Stimulated activated CD4-positive, alpha-beta T cell treated with anti-CD3 and anti-CD28 coated beads, Interleukin-15, amount 100 ng/mL, for 1 hour (primary cell): ENCODE results near the gene DNAJC8.

Experiments
- DNase-seq, 2 donors: peaks; one replicate each; pipeline ENCODE4 v3.0.0-alpha.2; 2020; ENCODE audit warnings: low read depth in 1 of 2, low spot score in 1 of 2

DNAJC8 gene, protein sequence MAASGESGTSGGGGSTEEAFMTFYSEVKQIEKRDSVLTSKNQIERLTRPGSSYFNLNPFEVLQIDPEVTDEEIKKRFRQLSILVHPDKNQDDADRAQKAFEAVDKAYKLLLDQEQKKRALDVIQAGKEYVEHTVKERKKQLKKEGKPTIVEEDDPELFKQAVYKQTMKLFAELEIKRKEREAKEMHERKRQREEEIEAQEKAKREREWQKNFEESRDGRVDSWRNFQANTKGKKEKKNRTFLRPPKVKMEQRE

DNA sequence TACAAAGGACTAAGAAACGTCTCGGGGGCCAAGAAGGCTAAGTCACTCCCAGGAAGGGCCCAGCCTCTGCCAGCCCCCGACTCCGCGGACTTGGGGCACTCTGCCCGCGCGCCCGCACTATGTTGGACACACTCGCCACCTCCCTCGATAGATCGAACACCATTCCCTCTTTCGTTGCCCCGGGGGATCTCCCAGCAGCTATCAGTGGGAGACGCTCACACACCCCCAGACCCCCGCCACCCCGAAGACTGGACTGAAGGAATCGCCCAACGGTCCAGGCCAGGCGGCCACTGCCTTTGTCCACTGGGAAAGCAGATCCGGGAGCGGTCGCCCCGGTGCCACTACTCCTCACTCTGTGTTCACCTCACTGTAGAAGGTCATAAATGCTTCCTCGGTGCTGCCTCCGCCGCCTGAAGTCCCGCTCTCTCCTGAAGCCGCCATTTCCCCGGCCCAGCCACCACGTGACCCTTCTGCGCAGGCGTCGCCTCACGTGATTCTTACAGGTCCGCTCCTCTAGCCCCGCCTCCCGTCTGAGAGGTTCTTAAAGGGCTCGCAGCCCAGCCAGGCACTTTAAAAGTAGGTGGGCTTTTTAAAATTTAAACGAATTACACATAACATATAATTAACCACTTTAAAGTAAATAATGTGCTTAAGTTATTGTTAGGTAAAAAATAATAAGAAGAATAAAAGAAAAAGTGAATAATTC is at the start of gene DNAJC8:
TSS of gene DNAJC8 (minus strand) at position 472 of the 706 bp plus-strand sequence. CDS start at position 441, 31 bp downstream.
- DNase-seq: peak; percentile 86 to 91

- no peak for DNase-seq
Measured at GRCh38 chr1:28281608-28282425, 49.0 kb upstream of the DNAJC8 start.

DNA sequence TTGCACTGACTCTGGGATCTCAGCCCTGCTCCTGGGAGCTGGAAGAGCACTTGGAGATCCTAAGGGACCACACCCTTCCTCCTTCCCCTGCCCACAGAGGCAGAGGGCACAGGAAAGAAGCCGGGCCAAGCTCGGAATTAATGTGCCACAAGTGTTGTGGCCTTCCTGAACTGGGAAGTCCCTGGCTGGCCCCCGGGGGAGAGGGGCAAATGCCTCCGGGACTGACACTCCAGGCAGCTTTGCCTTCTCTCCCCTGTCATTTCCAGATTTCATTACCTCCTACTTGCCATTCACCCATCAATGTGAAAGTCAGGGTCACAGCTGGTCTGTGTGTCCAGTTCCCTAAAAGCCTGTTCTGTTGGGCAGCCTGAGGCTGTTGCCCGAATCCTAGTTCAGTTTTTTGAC is 48.1 kb upstream of the DNAJC8 start:
- DNase-seq: no peak

- no peak for DNase-seq
Measured at GRCh38 chr1:28280501-28280900, 47.7 kb upstream of the DNAJC8 start.

DNA sequence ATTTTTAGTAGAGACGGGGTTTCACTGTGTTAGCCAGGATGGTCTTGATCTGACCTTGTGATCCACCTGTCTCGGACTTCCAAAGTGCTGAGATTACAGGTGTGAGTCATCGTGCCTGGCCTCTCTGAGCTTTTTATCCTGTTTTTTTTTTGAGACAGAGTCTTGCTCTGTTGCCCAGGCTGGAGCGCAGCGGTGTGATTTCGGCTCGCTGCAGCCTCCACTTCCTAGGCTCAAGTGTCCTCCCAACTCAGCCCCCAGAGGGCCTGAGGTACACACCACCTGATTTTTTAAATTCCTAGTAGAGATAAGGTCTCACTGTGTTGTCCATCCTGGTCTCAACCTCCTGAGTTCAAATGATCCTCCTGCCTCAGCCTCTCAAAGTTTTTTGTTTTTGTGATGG is 46.9 kb upstream of the DNAJC8 start:
- no peak for DNase-seq

GRCh38 chr1:28278763-28279162 is 45.9 kb upstream of the DNAJC8 start:
- DNase-seq: no peak

DNA sequence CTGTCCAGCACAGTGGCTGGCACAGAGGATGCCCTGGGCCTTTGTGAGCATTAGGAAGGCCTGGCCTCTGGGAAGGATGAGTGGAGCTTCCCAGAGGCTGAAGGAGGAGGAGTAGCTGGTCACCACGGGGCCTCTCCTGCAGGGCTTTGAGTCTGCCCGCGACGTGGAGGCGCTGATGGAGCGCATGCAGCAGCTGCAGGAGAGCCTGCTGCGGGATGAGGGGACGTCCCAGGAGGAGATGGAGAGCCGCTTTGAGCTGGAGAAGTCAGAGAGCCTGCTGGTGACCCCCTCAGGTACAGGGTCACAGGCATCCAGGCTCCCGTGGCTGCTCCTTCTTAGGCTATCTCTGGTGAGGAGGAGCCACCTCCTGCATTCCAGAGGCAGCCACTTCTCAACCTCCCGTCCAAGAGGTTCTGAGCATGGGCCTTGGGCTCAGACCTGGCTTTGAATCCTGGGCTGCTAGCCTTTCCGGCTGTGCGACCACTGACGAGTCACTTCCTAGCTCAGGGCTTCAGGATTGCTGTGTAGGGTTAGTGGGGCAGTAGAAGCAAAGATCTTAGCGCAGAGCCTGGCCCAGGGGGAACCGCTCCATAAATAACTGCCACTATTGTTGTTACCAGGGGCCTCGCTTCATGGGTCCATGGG is 40.5 kb upstream of the DNAJC8 start:
- no peak for DNase-seq

GRCh38 chr1:28272215-28272852 is 39.5 kb upstream of the DNAJC8 start:
- no peak for DNase-seq

DNA sequence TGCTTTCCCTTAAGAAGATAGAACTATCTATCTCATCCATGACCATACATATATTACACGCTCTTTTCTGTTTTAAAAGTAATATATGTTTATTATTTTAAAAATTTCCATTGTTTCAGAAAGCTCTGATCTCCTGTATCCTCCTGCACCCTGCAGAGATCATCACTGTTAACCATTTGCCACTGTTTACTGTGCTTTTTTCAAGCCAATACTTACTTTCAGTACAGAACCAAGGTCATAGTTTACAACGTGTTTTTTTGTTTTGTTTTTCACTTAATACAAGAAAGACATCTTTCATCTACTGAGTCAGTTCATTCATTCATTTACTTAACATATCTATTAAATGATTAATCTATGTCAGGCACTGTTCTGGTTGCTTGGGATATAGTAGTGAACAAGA is 36.7 kb upstream of the DNAJC8 start:
- no peak for DNase-seq

DNA sequence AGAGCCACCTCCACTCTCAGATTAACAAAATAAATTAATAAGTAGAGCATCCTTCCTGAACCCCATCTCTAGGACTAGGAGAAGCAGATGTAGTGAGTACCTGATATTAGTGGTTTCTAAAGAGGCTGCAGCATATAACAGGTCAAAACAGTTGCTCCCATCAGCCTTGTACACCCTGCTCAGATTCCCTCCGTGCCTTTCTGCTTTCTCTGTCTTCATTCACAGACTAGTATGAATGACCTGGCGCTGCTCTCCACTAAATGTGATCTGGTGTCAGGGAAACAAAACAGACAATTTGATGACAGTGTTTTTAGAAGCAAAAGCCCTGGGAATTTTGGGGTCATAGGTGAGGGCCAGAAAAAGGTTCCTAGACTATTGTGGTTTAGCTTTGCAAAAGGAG is 34.8 kb upstream of the DNAJC8 start:
- no peak for DNase-seq

- no peak for DNase-seq
Measured at GRCh38 chr1:28266920-28267322, 34.1 kb upstream of the DNAJC8 start.

DNA sequence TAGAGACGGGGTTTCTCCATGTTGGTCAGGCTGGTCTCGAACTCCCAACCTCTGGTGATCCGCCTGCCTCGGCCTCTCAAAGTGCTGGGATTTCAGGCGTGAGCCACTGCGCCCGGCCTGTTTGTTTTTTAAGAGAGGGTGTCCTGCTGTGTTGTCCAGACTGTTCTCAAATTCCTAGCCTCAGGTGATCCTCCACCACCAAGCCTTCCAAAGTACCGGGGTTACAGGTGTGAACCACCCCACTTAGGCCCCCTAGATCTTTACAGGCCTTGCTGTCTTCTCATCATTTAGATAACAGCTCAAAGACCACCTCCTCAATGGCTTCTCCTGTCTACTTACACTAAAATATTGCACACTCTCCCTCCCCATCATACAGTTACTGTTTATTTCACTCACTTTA is 32.7 kb upstream of the DNAJC8 start:
- DNase-seq: no peak

GRCh38 chr1:28264897-28265296 is 32.1 kb upstream of the DNAJC8 start:
- no peak for DNase-seq

GRCh38 chr1:28260803-28261174 is 28.0 kb upstream of the DNAJC8 start:
- DNase-seq: no peak

GRCh38 chr1:28259934-28260802 is 27.3 kb upstream of the DNAJC8 start:
- peak in 1 of 2 donors; percentile 32 for DNase-seq

DNA sequence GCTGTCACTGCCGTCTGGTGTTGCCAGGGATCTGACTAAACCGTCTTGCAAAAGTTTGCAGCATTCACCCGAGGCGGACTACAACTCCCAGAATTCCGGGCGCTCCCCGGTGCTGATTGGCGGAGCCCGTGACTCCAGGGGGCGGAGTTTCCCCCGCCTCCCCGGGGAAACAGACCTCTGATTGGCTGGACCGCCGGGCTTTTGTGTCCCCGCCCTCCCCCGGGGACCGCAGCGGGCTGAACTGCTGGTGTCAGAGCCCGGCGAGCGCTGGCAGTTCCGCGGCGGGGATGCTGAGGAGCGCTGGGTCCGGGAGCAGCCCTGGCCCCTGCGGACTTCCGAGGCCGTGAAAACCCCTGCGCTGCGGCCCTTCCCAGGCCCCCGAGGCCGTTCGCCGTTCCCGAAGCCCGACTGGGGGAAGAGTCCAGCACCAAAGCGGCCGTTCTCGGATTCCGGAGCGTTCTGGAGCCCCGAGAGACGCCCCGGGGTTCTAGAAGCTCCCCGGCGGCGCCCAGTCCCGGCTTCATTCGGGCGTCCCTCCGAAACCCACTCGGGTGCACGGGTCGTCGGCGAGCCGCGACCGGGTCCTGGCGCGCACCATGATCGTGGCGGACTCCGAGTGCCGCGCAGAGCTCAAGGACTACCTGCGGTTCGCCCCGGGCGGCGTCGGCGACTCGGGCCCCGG is 26.6 kb upstream of the DNAJC8 start, which contains the start of gene SESN2:
TSS of gene SESN2 (plus strand) at position 267 of the 682 bp plus-strand sequence. CDS start at position 597, 330 bp downstream.
- peak; percentile 98 to 99 for DNase-seq

GRCh38 chr1:28258628-28259251 is 25.9 kb upstream of the DNAJC8 start:
- DNase-seq: no peak

DNA sequence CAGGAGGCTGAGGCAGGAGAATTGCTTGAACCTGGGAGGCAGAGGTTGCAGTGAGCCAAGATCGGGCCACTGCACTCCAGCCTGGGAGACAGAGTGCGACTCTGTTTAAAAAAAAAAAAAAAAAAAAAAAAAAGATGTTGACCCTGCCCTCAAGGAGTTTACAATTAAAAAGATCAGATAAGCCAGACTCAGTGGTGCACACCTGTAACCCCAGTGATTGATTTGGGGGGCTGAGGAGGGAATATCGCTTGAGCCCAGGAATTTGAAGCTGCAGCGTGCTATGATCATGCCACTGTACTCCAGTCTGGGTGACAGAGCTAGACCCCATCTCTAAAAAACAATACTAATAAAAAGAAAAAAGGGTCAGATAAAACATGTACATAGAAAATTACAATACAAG is 24.9 kb upstream of the DNAJC8 start:
- DNase-seq: no peak
